ENCODE measurements around the gene BTG4.

- TF ChIP-seq FOXM1 (IDR thresholded peaks at IDR 0.05; ENCODE audit: borderline replicate concordance, low read depth) (no peak), MAX (IDR thresholded peaks at IDR 0.05) (no peak), TAF1 (IDR thresholded peaks at IDR 0.05; ENCODE audit: low read depth) (no peak), RAD21 (IDR thresholded peaks at IDR 0.05; ENCODE audit: low read depth) (no peak), EP300 (IDR thresholded peaks at IDR 0.05; ENCODE audit: borderline replicate concordance) (no peak)
These were observed 11.2 kb upstream of the BTG4 start for GRCh38 chr11:111523343-111523742.
